Smooth muscle cell (in vitro differentiated cells): ENCODE data around the gene PRKAG2. TPM values are rescaled to one million over a fixed set of nuclear protein-coding genes. Genes with fewer than 3 reads are reported as not detected.

Experiments
- DNase-seq: peaks from one replicate; lab custom pipeline; 2025; ENCODE audit not compliant: unreplicated experiment; lab: John Stamatoyannopoulos, UW
- H2AFZ ChIP-seq: fragments of 200-600 bp; sonication (generic); 2 replicates; pipeline ENCODE4 v1.6.0; 2016; ENCODE audit warnings: antibody characterized with exemption, low read depth, mild to moderate bottlenecking
- H3F3A ChIP-seq: fragments of 200-600 bp; sonication (generic); 2 replicates; pipeline ENCODE4 v1.6.0; 2017; ENCODE audit warnings: antibody characterized with exemption, low read depth
- H3K27ac ChIP-seq: fragments of 200-600 bp; sonication (generic); 2 replicates; pipeline ENCODE4 v1.5.1; 2016; ENCODE audit warnings: low read depth, mild to moderate bottlenecking
- H3K27me3 ChIP-seq: fragments of 200-600 bp; sonication (generic); 2 replicates; pipeline ENCODE4 v1.6.1; 2016; ENCODE audit warnings: low read depth, mild to moderate bottlenecking
- H3K36me3 ChIP-seq: fragments of 200-600 bp; sonication (generic); 2 replicates; pipeline ENCODE4 v1.5.1; 2016; ENCODE audit warnings: low read depth
- H3K4me1 ChIP-seq: fragments of 200-600 bp; sonication (generic); 2 replicates; pipeline ENCODE4 v1.5.1; 2016; ENCODE audit warnings: low read depth
- H3K4me2 ChIP-seq: fragments of 200-600 bp; sonication (generic); 2 replicates; pipeline ENCODE4 v1.6.0; 2016; ENCODE audit warnings: mild to moderate bottlenecking
- H3K4me3 ChIP-seq: fragments of 200-600 bp; sonication (generic); 2 replicates; pipeline ENCODE4 v1.5.1; 2016; ENCODE audit warnings: mild to moderate bottlenecking
- H3K79me2 ChIP-seq: fragments of 200-600 bp; sonication (generic); 2 replicates; pipeline ENCODE4 v1.6.0; 2016; ENCODE audit warnings: low read depth, mild to moderate bottlenecking
- H3K9ac ChIP-seq: fragments of 200-600 bp; sonication (generic); 2 replicates; pipeline ENCODE4 v1.6.0; 2016; ENCODE audit warnings: low read depth
- H3K9me3 ChIP-seq: fragments of 200-600 bp; sonication (generic); replicated peaks from 2 replicates; pipeline ENCODE4 v1.5.1; 2016; ENCODE audit warnings: low read depth
- H4K20me1 ChIP-seq: fragments of 200-600 bp; sonication (generic); 2 replicates; pipeline ENCODE4 v1.6.0; 2016; ENCODE audit warnings: low read depth
- CTCF ChIP-seq: fragments of 200-600 bp; sonication (generic); IDR thresholded peaks from 2 replicates; pipeline ENCODE4 v1.5.1; 2017; ENCODE audit warnings: borderline replicate concordance, mild to moderate bottlenecking, antibody characterized with exemption; ENCODE audit not compliant: insufficient read depth, poor library complexity, severe bottlenecking
- WGBS: methylation state at CpG from one replicate; pipeline ENCODE4 v1.1.7; 2016; ENCODE audit warnings: low lambda C conversion rate; 5-methylcytosine and 5-hydroxymethylcytosine counted together
- polyA plus RNA-seq: library from polyadenylated mRNA; unstranded; fragments of >200 nt; fragmentation: Nextera tagmentation; extraction: Ambion mirVana; gene quantifications from 2 replicates; pipeline ENCODE4 v1.2.1, GENCODE V29; 2016
- total RNA-seq: library from RNA; depleted of rRNA; stranded (reverse); fragments of >200 nt; gene quantifications from 2 replicates; pipeline ENCODE4 v1.2.3, GENCODE V29; 2014

Gene PRKAG2
- total and polyA plus RNA-seq, 2 experiments from 2014 or later, result 3.5 to 3.9 TPM

- Histone ChIP-seq H3K27ac (peak overlapping the region; percentile 23), H3K4me1 (no peaks in the 10 kb centered on the region)
Measured at GRCh38 chr7:151895631-151896031, 18.7 kb upstream of the PRKAG2 start.

GRCh38 chr7:151895008-151895630 is 18.2 kb upstream of the PRKAG2 start:
- Histone ChIP-seq H3K9me3 (no peaks in the 10 kb centered on the region), H3K4me1 (no peaks in the 10 kb centered on the region), H3K4me3 (no peak overlapping the region), H3K4me2 (no peak overlapping the region), H3K79me2 (no peaks in the 10 kb centered on the region), H3K9ac (no peak overlapping the region), H4K20me1 (no peaks in the 10 kb centered on the region), H3K27ac (peak overlapping the region; percentile 23), H3K27me3 (peaks cover 2% of the 10 kb centered on the region), H2AFZ (no peak overlapping the region), H3F3A (no peaks in the 10 kb centered on the region), H3K36me3 (no peaks in the 10 kb centered on the region)
- no peak for TF ChIP-seq CTCF
- no peak for DNase-seq
- 83% methylated on average over 14 of the region's 21 CpGs for WGBS

More at GRCh38 chr7:151895631-151896031, 18.7 kb upstream of the PRKAG2 start:
- Histone ChIP-seq H3K36me3 (no peaks in the 10 kb centered on the region), H3K27me3 (peaks cover under 1% of the 10 kb centered on the region), H3K9ac (no peak overlapping the region), H3K79me2 (no peaks in the 10 kb centered on the region), H2AFZ (no peak overlapping the region), H3F3A (no peaks in the 10 kb centered on the region), H3K4me2 (no peak overlapping the region), H4K20me1 (no peaks in the 10 kb centered on the region), H3K4me3 (no peak overlapping the region), H3K9me3 (no peaks in the 10 kb centered on the region)
- WGBS, result 70% methylated on average over 10 of the region's 10 CpGs
- DNase-seq, result no peak
- TF ChIP-seq CTCF, result no peak

GRCh38 chr7:151894111-151895007 is 17.4 kb upstream of the PRKAG2 start:
- H3K79me2 ChIP-seq, result no peaks in the 10 kb centered on the region
- no peaks in the 10 kb centered on the region for H4K20me1 ChIP-seq
- no peak overlapping the region for H3K4me3 ChIP-seq
- H3K4me2 ChIP-seq, result no peak overlapping the region
- no peaks in the 10 kb centered on the region for H3K4me1 ChIP-seq
- TF ChIP-seq CTCF, result no peak
- H3K36me3 ChIP-seq, result no peaks in the 10 kb centered on the region
- H2AFZ ChIP-seq, result no peak overlapping the region
- 91% methylated on average over 14 of the region's 40 CpGs for WGBS
- H3K9me3 ChIP-seq, result no peaks in the 10 kb centered on the region
- no peaks in the 10 kb centered on the region for H3F3A ChIP-seq
- no peak for DNase-seq
- peaks cover 2% of the 10 kb centered on the region for H3K27me3 ChIP-seq
- no peak overlapping the region for H3K9ac ChIP-seq
- no peak overlapping the region for H3K27ac ChIP-seq
